Right lobe of liver (tissue), 6 donors: Measurements from ENCODE around the gene CSF3R. TPM values are rescaled to one million over a fixed set of nuclear protein-coding genes. Genes with fewer than 3 reads are reported as not detected.

Source experiments
- ATAC-seq, 4 donors: fragments of 200-7000 bp; cut with Tn5 transposase; one replicate each; pipeline ENCODE4 v1.9.1; 2020; ENCODE audit warnings: mild to moderate bottlenecking in 4 of 4, moderate library complexity in 4 of 4
- DNase-seq, 3 donors: peaks; one replicate each; pipeline ENCODE4 v3.0.0-alpha.2; 2020
- H3K27ac ChIP-seq, 3 donors: fragments of 200-600 bp; one replicate each; pipeline ENCODE4 v1.8.0; 2022
- H3K27me3 ChIP-seq, 2 donors: fragments of 200-600 bp; one replicate each; pipeline ENCODE4 v1.8.0; 2022
- H3K36me3 ChIP-seq, 4 donors: fragments of 200-600 bp; sonication (generic) in 1 of 4; one replicate each; pipeline versions ENCODE4 v1.5.1 to v1.8.0; 2017 to 2022; ENCODE audit warnings: control low read depth in 1 of 4
- H3K4me1 ChIP-seq, 4 donors: fragments of 200-600 bp; sonication (generic) in 1 of 4; one replicate each; pipeline versions ENCODE4 v1.5.1 to v1.8.0; 2017 to 2022; ENCODE audit warnings: control low read depth in 1 of 4
- H3K4me3 ChIP-seq, 3 donors: fragments of 200-600 bp; one replicate each; pipeline ENCODE4 v1.8.0; 2022
- H3K9me3 ChIP-seq, 4 donors: fragments of 200-600 bp; sonication (generic) in 1 of 4; one replicate each; pipeline versions ENCODE4 v1.5.1 to v1.8.0; 2017 to 2022; ENCODE audit warnings: control low read depth in 1 of 4
- POLR2A ChIP-seq: fragments of 450-650 bp; IDR thresholded peaks from one replicate; pipeline ENCODE4 v1.6.1; 2017; ENCODE audit warnings: antibody characterized with exemption, mild to moderate bottlenecking
- WGBS: methylation state at CpG from one replicate; pipeline ENCODE4 v1.1.6; 2018; ENCODE audit warnings: low coverage, low lambda C conversion rate; ENCODE audit not compliant: insufficient coverage; ENCODE audit errors: missing lambda C conversion rate; 5-methylcytosine and 5-hydroxymethylcytosine counted together
- intact Hi-C, 2 donors: fragments of 100-400 bp; cut with DNase I; formaldehyde crosslinking; loops; one replicate each; pipeline versions ENCODE4 v1.11.2 to v1.14.1; 2022
- total RNA-seq, 6 experiments: library from RNA; depleted of rRNA in 2 of 6; stranded (reverse); fragments of >200 nt in 2 of 6; fragmentation: NEBNext Ultra II Directional in 3 of 6; extraction: Animal tissue kit (Norgen Biotek cat#: 25700) in 3 of 6; gene quantifications; one replicate each; pipeline versions ENCODE4 v1.1.0 to v1.2.4, GENCODE V29; 2016 to 2023
- TF ChIP-seq, protein P1 (sequence below), 4 donors: fragments of 200-600 bp in 3 of 4; fragments of 450-650 bp in 1 of 4; IDR thresholded peaks; one replicate each; pipeline versions ENCODE4 v1.5.1 to v1.8.0; 2016 to 2022; ENCODE audit warnings: antibody characterized with exemption in 4 of 4, mild to moderate bottlenecking in 2 of 4
- donor health status: DM: no; HTN: yes; CAD: no.
- donor health status: DM: no; HTN: no; CAD: no.
- donor health status: DM: no; HTN: no; CAD: no.
- donor health status: DM: no; HTN: yes; CAD: no.
- donor health status: DM: no; HTN: yes; CAD: no.

Gene CSF3R
- total RNA-seq, 6 experiments from 2014 or later: 4.1 to 14.0 (median 9.5) TPM

DNA sequence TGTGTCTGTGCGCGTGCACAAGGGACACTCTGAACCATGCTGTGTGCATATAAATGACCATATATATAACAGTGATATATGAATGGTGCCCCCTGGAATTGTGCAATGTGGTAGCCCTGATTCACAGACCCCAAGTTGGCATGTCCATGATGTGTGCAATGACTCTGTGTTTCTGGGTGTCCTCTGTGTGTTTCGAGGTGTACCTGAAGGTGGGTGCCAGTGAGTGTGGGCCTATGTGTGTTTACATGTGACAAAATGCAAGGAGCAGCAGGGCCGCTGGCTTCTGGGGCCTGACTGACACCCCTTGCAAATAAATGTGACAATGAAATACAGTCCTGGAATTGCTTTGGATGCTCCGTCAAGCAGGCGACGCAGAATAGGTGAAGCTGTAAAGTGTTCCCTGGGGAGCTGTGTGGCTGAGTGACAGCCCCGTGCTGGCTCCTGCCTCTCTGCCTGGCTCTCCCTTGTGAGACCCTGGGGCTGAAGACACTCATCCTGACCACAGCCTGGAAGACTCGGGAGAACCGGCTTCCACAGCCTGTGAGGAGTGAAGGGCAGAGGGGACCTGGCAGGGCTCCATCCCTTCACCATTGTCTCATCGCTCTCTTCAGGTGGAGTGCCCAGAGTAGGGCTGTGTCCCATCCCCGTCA is 38.2 kb upstream of the CSF3R start:
- Histone ChIP-seq H3K9me3 (no peaks in the 10 kb centered on the region), H3K4me3 (no peak overlapping the region), H3K27me3 (no peaks in the 10 kb centered on the region), H3K4me1 (no peaks in the 10 kb centered on the region), H3K27ac (no peak overlapping the region), H3K36me3 (no peaks in the 10 kb centered on the region)
- ATAC-seq (no peak), DNase-seq (peak in 1 of 3 donors; percentile 33)
- intact Hi-C loops: no loop called here
- WGBS: 68% methylated on average over 4 of the region's 12 CpGs
- no peak for TF ChIP-seq POLR2A
- TF ChIP-seq, protein P1, sequence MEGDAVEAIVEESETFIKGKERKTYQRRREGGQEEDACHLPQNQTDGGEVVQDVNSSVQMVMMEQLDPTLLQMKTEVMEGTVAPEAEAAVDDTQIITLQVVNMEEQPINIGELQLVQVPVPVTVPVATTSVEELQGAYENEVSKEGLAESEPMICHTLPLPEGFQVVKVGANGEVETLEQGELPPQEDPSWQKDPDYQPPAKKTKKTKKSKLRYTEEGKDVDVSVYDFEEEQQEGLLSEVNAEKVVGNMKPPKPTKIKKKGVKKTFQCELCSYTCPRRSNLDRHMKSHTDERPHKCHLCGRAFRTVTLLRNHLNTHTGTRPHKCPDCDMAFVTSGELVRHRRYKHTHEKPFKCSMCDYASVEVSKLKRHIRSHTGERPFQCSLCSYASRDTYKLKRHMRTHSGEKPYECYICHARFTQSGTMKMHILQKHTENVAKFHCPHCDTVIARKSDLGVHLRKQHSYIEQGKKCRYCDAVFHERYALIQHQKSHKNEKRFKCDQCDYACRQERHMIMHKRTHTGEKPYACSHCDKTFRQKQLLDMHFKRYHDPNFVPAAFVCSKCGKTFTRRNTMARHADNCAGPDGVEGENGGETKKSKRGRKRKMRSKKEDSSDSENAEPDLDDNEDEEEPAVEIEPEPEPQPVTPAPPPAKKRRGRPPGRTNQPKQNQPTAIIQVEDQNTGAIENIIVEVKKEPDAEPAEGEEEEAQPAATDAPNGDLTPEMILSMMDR (IDR thresholded peaks at IDR 0.05): no peak

- DNase-seq (peak in 1 of 3 donors; percentile 21), ATAC-seq (no peak)
- H3K27ac ChIP-seq: no peak overlapping the region
- 82% methylated on average over 5 of the region's 8 CpGs for WGBS
- H3K9me3 ChIP-seq: no peaks in the 10 kb centered on the region
- no peaks in the 10 kb centered on the region for H3K4me1 ChIP-seq
- H3K4me3 ChIP-seq: no peak overlapping the region
- intact Hi-C loops: no loop called here
- no peak for TF ChIP-seq POLR2A
- TF ChIP-seq, protein P1 (IDR thresholded peaks at IDR 0.05): no peak
- no peaks in the 10 kb centered on the region for H3K27me3 ChIP-seq
- no peaks in the 10 kb centered on the region for H3K36me3 ChIP-seq
These were observed 37.3 kb upstream of the CSF3R start for GRCh38 chr1:36520056-36520455.

DNA sequence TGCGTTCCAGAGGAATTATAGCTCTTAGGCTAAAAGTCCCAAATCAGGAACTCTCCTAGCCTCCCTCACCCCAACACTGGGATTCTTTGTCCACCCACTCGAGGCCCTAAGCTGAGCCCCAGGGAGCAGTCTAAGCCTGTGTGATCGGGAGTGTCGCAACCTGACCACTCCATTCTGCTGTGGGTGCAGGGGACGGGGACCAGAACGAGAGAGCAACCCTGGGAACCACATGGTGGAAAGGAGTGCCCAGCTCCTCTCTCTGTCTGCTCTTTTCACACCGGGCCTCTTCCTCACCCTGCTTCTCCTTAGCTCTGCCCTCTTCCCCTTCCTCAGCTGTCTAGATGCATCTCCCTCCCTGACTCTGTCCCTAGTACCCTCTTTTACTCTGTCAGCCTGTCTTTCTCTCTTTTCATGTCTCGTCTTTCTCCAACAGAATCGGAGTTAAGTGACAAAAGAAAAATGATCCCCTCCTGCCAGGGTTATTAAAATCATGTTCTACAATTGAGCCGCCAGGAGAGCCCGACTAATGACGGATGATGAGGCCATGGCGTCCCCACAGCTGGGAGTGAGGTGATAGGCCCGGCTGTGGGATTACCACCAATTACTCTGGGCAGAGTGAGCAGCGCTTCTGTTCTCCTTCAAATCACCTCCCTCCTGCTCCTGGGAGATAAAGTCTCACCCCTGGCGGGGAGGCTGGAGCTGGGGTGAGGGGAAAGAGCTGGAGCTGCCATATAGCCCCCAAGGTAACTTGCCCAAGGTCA is 34.5 kb upstream of the CSF3R start:
- ATAC-seq: no peak
- H3K4me1 ChIP-seq: no peaks in the 10 kb centered on the region
- no peaks in the 10 kb centered on the region for H3K36me3 ChIP-seq
- TF ChIP-seq, protein P1 (IDR thresholded peaks at IDR 0.05): no peak
- no peak for TF ChIP-seq POLR2A
- WGBS: 67% methylated on average over 11 of the region's 16 CpGs
- no peaks in the 10 kb centered on the region for H3K9me3 ChIP-seq
- DNase-seq: no peak
- intact Hi-C loops: no loop called here
- no peaks in the 10 kb centered on the region for H3K27me3 ChIP-seq
- no peak overlapping the region for H3K4me3 ChIP-seq
- H3K27ac ChIP-seq: no peak overlapping the region

DNA sequence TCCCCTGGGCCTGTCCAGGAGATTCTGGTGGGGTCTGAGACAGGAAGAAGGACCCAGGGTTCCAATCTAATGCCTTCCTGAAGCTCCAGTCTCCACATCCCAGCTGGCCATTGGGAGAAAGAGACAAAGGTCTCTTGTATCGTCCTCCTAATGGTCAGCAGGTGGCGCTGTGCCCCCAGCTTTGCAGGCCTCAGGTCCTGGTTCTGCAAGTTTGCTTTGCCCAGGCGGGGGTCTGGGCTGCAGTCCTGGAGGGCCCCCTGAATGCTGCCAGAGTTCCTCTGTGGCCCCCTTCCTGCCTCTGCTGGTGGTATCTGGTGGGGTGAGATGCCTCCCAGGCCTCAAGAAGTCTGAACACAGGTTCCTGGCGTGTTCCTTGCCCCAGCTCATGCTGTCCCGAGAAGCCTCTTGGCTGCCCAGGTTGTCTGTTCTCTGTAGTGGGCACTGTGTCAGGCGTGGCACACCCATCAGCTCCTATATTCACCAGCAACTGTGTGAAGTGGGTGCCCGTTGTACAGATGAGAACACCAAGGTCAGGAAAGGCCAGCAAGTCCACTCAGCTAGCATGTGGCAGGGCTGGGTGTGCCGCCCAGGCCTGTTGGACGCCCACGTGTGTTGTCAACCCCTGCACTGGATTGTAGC is 33.8 kb upstream of the CSF3R start:
- no peaks in the 10 kb centered on the region for H3K9me3 ChIP-seq
- no peak overlapping the region for H3K4me3 ChIP-seq
- ATAC-seq (peak; percentile 70 to 89 (median 81)), DNase-seq (peak; percentile 48 to 70 (median 61))
- 0% methylated on average over 2 of the region's 10 CpGs for WGBS
- TF ChIP-seq POLR2A: no peak
- TF ChIP-seq, protein P1 (IDR thresholded peaks at IDR 0.05): peak; percentile 67 to 86 (median 82)
- H3K27me3 ChIP-seq: no peaks in the 10 kb centered on the region
- no peaks in the 10 kb centered on the region for H3K4me1 ChIP-seq
- intact Hi-C loops: no loop called here
- no peak overlapping the region for H3K27ac ChIP-seq
- H3K36me3 ChIP-seq: no peaks in the 10 kb centered on the region
